ENCODE data around the gene COL9A3.

- no peak for TF ChIP-seq EP300 (IDR thresholded peaks at IDR 0.05; ENCODE audit: borderline replicate concordance)
- TF ChIP-seq YY1 (IDR thresholded peaks at IDR 0.05; ENCODE audit: low read depth): no peak
- TF ChIP-seq TAF1 (IDR thresholded peaks at IDR 0.05; ENCODE audit: low read depth): no peak
- no peak for TF ChIP-seq MAX (IDR thresholded peaks at IDR 0.05)
- no peak for TF ChIP-seq NFIC (IDR thresholded peaks at IDR 0.05)
- TF ChIP-seq CREB1 (IDR thresholded peaks at IDR 0.05; ENCODE audit: low read depth): no peak
- no peak for TF ChIP-seq REST (IDR thresholded peaks at IDR 0.05; ENCODE audit: low read depth)
- no peak for TF ChIP-seq ZBTB7A (IDR thresholded peaks at IDR 0.05; ENCODE audit: low read depth)
- TF ChIP-seq RAD21 (IDR thresholded peaks at IDR 0.05; ENCODE audit: low read depth): no peak
- TF ChIP-seq FOXM1 (IDR thresholded peaks at IDR 0.05; ENCODE audit: borderline replicate concordance, low read depth): no peak
- TF ChIP-seq CEBPB (IDR thresholded peaks at IDR 0.05): no peak
- TF ChIP-seq TEAD4 (IDR thresholded peaks at IDR 0.05): no peak
- no peak for TF ChIP-seq USF1 (IDR thresholded peaks at IDR 0.05)
These were observed 19.3 kb downstream of the COL9A3 start for GRCh38 chr20:62835931-62836861.
